DMS53 treated with DMSO at 0.1 percent for 48 hours (cell line): ENCODE measurements around the gene FAM234B.
A peak's percentile ranks its signal among the peaks of the same experiment; 100 is the strongest.

Experiments used
- DNase-seq: peaks from one replicate; lab custom pipeline; 2025; ENCODE audit not compliant: unreplicated experiment; lab: John Stamatoyannopoulos, UW

Gene FAM234B

GRCh38 chr12:13090054-13090453 is 45.9 kb downstream of the FAM234B start:
- DNase-seq = no peak

GRCh38 chr12:13091832-13092231 is 47.7 kb downstream of the FAM234B start:
- DNase-seq = no peak

GRCh38 chr12:13093191-13093847 is 49.1 kb downstream of the FAM234B start:
- DNase-seq = no peak

GRCh38 chr12:13093848-13094220 is 49.7 kb downstream of the FAM234B start:
- DNase-seq = no peak

GRCh38 chr12:13094367-13094766 is 50.2 kb downstream of the FAM234B start:
- no peak for DNase-seq

GRCh38 chr12:13095266-13095995 is 51.2 kb downstream of the FAM234B start:
- no peak for DNase-seq

GRCh38 chr12:13097491-13098011 is 53.4 kb downstream of the FAM234B start:
- no peak for DNase-seq

GRCh38 chr12:13099066-13099843 is 55.1 kb downstream of the FAM234B start:
- no peak for DNase-seq

GRCh38 chr12:13099844-13100604 is 55.8 kb downstream of the FAM234B start:
- no peak for DNase-seq

GRCh38 chr12:13100605-13100881 is 56.4 kb downstream of the FAM234B start:
- DNase-seq = no peak

- DNase-seq = peak; percentile 94
Measured at GRCh38 chr12:13100882-13101769, 56.9 kb downstream of the FAM234B start.

GRCh38 chr12:13101821-13102375 is 57.7 kb downstream of the FAM234B start:
- DNase-seq = peak; percentile 74

- no peak for DNase-seq
Measured at GRCh38 chr12:13102461-13103195, 58.4 kb downstream of the FAM234B start.

- no peak for DNase-seq
Measured at GRCh38 chr12:13103391-13104033, 59.3 kb downstream of the FAM234B start, which contains the start of gene GSG1. Gene GSG1, minus strand, starts transcription at chr12:13103667. Its CDS starts 155 bp downstream, at chr12:13103512.

- no peak for DNase-seq
Measured at GRCh38 chr12:13104409-13104808, 60.2 kb downstream of the FAM234B start.

GRCh38 chr12:13105781-13106180 is 61.6 kb downstream of the FAM234B start:
- no peak for DNase-seq

- DNase-seq = no peak
Measured at GRCh38 chr12:13106666-13107065, 62.5 kb downstream of the FAM234B start.

GRCh38 chr12:13112968-13113367 is 68.8 kb downstream of the FAM234B start:
- no peak for DNase-seq
